ENCODE data around the gene PTPRG. TPM values are rescaled to one million over a fixed set of nuclear protein-coding genes. Genes with fewer than 3 reads are reported as not detected.

The PTPRG gene
- total and polyA plus RNA-seq, 2 donors (not counting 3 experiments of a cell fraction or from before 2014, with no cell fraction given), result 8.9 to 39.1 TPM

DNA sequence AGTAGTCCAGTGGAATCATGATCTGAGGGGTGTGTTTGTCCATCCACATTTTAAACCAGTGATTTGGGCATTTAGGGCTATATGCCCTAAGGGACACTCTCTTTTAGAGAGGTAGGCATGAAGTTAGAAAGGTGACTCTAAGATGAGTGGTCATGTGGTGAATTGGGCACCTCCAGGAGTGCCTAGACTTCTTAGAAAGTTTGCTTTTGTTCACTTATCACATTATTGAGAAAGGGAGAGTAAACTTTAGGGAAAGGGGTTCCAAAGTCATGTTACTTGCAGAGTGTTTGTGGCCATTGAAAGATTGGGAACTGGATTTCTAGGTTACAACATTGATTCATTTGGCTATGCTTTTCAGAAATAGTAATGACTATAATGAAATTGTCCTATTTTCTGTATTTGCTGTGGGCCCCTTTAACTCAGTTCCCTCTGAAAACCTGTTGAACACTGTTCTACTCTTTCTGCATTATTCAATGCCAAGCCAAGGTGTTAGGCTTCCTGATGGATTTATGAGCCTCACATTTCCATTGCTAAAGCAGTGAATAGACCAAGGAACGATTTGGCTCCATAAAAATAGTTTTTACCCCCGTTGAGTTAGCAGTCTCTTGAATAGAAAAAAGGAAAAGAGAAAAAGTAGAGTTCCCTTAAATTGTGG, 169.3 kb downstream of the PTPRG start:
- no peak overlapping the region for H3K27ac ChIP-seq (ENCODE audit: insufficient read depth, low read depth, low read length)
- no peaks in the 10 kb centered on the region for H3K79me2 ChIP-seq (ENCODE audit: control insufficient read depth, insufficient read depth, low read length)
- dilution Hi-C loops (cut with MboI; ENCODE audit: extremely low pct_ligation_motif_present, low sequenced_read_pairs), result no loop called here
- no peaks in the 10 kb centered on the region for H3K36me3 ChIP-seq (ENCODE audit: control insufficient read depth in 2 of 2, extremely low read depth in 1 of 2, insufficient read depth in 2 of 2, low read length in 2 of 2)
- H4K20me1 ChIP-seq (replicated peaks; ENCODE audit: control insufficient read depth, extremely low read depth, insufficient read depth, low read length), result no peaks in the 10 kb centered on the region
- no peak for DNase-seq (ENCODE audit: low read depth, low spot score)
- H3K9me3 ChIP-seq (replicated peaks; ENCODE audit: control insufficient read depth, insufficient read depth, low read length), result no peaks in the 10 kb centered on the region
- no peak overlapping the region for H3K4me3 ChIP-seq (replicated peaks in 1 of 3; ENCODE audit: insufficient read depth in 1 of 3, low read depth in 1 of 3, low read length in 3 of 3)
- no peaks in the 10 kb centered on the region for H3K4me1 ChIP-seq (ENCODE audit: control insufficient read depth, extremely low read depth, insufficient read depth, low read length)
- no TSS peak for BruUV-seq (replicated peaks)
- H3K27me3 ChIP-seq (ENCODE audit: control insufficient read depth in 2 of 2, insufficient read depth in 2 of 2, low read length in 2 of 2), result no peaks in the 10 kb centered on the region
- H3K4me2 ChIP-seq (ENCODE audit: insufficient read depth, low read length), result no peak overlapping the region
- H3K9ac ChIP-seq (replicated peaks; ENCODE audit: extremely low read depth, insufficient read depth, low read length), result no peak overlapping the region
- H3K9me1 ChIP-seq (replicated peaks; ENCODE audit: control insufficient read depth, extremely low read depth, insufficient read depth, low read length), result no peaks in the 10 kb centered on the region
- intact Hi-C loops (cut with micrococcal nuclease), result no loop called here
- H2AFZ ChIP-seq (ENCODE audit: low read depth, low read length), result no peak overlapping the region
- ChIA-PET POLR2A (no interaction called here), CTCF (no interaction called here)
- FAIRE-seq, result no peak
- TF ChIP-seq MYC (IDR thresholded peaks at IDR 0.05; ENCODE audit: low read depth, low read length) (no peak), POLR2AphosphoS5 (IDR thresholded peaks at IDR 0.05; ENCODE audit: insufficient read depth, low read depth, low read length) (no peak), FOS (IDR thresholded peaks at IDR 0.05; ENCODE audit: borderline replicate concordance, insufficient read depth, low read length) (no peak), EZH2 (IDR thresholded peaks at IDR 0.05; ENCODE audit: borderline replicate concordance, low read depth, low read length, severe bottlenecking) (no peak), GATA2 (IDR thresholded peaks at IDR 0.05; ENCODE audit: insufficient read depth, insufficient read length, low read depth, low read length) (no peak), POLR2A (IDR thresholded peaks at IDR 0.05; ENCODE audit: low read depth, low read length) (no peak), JUN (IDR thresholded peaks at IDR 0.05; ENCODE audit: borderline replicate concordance, insufficient read depth, insufficient read length, low read depth) (no peak)
- TF ChIP-seq, protein P1, sequence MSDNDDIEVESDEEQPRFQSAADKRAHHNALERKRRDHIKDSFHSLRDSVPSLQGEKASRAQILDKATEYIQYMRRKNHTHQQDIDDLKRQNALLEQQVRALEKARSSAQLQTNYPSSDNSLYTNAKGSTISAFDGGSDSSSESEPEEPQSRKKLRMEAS (IDR thresholded peaks at IDR 0.05; ENCODE audit: insufficient read depth, insufficient read length), result no peak
- TF ChIP-seq, protein P2, sequence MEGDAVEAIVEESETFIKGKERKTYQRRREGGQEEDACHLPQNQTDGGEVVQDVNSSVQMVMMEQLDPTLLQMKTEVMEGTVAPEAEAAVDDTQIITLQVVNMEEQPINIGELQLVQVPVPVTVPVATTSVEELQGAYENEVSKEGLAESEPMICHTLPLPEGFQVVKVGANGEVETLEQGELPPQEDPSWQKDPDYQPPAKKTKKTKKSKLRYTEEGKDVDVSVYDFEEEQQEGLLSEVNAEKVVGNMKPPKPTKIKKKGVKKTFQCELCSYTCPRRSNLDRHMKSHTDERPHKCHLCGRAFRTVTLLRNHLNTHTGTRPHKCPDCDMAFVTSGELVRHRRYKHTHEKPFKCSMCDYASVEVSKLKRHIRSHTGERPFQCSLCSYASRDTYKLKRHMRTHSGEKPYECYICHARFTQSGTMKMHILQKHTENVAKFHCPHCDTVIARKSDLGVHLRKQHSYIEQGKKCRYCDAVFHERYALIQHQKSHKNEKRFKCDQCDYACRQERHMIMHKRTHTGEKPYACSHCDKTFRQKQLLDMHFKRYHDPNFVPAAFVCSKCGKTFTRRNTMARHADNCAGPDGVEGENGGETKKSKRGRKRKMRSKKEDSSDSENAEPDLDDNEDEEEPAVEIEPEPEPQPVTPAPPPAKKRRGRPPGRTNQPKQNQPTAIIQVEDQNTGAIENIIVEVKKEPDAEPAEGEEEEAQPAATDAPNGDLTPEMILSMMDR (IDR thresholded peaks at IDR 0.05; ENCODE audit: extremely low read depth in 1 of 2, insufficient read depth in 1 of 2, low read depth in 1 of 2, low read length in 2 of 2), result no peak
